Nephron (organoid): Measurements from ENCODE around the gene LTB4R.

Source experiments
- H3K27ac Mint-ChIP-seq, 3 experiments: 2 replicates each; pipeline ENCODE4 v1.8.0; 2020; ENCODE audit warnings: mixed read lengths in 3 of 3, mild to moderate bottlenecking in 2 of 3, moderate library complexity in 1 of 3
- H3K27me3 Mint-ChIP-seq: 2 replicates; pipeline ENCODE4 v1.8.0; 2021; ENCODE audit warnings: low read depth, mild to moderate bottlenecking, moderate library complexity, mixed read lengths
- H3K36me3 Mint-ChIP-seq: 2 replicates; pipeline ENCODE4 v1.8.0; 2020; ENCODE audit warnings: low read depth, mixed read lengths
- H3K4me1 Mint-ChIP-seq: 2 replicates; pipeline ENCODE4 v1.8.0; 2020; ENCODE audit warnings: mixed read lengths
- H3K4me3 Mint-ChIP-seq, 3 experiments: 2 replicates each; pipeline ENCODE4 v1.8.0; 2020; ENCODE audit warnings: mild to moderate bottlenecking in 3 of 3, mixed read lengths in 3 of 3, moderate library complexity in 2 of 3
- H3K9me3 Mint-ChIP-seq: 2 replicates; pipeline ENCODE4 v1.8.0; 2020; ENCODE audit warnings: mixed read lengths
- TF ChIP-seq, protein P1 (sequence below), 3 experiments: fragments of 200-600 bp; sonication (generic); IDR thresholded peaks; one replicate each; pipeline ENCODE4 v1.5.0; 2021; ENCODE audit warnings: antibody characterized with exemption in 3 of 3; ENCODE audit not compliant: unreplicated experiment in 3 of 3

LTB4R gene

DNA sequence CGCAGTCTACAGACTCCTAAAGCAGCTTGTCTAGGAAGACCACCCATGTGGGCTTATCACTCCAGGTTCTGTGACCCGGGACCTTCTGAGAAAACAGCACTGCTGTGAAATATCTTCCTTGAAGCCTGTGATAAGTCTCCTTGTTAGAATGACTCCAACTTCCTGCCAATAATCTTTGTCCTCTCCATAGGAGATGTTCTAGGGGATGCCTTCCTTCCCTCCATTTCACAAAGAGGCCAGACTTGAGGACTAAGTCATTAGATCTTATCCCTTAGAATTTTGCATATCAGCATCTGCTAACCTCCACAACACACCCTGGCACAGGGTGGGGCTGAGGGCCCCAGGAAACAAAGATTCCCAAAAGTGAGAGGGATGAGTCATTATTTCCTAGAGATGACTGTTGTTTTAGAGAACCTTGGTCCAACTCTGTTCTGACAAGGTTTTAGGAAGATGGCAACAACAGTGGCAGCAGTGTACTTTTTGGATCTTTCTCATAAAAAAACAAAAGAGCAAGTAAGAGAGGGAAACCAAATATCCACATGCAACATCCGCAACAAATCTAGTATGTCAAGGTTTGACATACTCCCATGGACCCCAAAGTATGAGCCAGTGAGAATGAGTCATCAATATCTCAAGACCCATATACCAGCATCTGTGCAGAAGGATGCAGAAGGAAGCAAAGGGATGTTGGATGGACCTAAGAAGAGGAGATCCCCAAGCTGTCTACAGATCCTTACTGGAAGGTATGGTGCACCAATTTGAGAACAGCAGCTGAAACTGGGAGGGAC, 6.0 kb downstream of the LTB4R start:
- no peak overlapping the region for H3K4me3 Mint-ChIP-seq
- H3K9me3 Mint-ChIP-seq = no peaks in the 10 kb centered on the region
- TF ChIP-seq, protein P1, sequence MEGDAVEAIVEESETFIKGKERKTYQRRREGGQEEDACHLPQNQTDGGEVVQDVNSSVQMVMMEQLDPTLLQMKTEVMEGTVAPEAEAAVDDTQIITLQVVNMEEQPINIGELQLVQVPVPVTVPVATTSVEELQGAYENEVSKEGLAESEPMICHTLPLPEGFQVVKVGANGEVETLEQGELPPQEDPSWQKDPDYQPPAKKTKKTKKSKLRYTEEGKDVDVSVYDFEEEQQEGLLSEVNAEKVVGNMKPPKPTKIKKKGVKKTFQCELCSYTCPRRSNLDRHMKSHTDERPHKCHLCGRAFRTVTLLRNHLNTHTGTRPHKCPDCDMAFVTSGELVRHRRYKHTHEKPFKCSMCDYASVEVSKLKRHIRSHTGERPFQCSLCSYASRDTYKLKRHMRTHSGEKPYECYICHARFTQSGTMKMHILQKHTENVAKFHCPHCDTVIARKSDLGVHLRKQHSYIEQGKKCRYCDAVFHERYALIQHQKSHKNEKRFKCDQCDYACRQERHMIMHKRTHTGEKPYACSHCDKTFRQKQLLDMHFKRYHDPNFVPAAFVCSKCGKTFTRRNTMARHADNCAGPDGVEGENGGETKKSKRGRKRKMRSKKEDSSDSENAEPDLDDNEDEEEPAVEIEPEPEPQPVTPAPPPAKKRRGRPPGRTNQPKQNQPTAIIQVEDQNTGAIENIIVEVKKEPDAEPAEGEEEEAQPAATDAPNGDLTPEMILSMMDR (IDR thresholded peaks at IDR 0.05; ENCODE audit: unreplicated experiment in 3 of 3) = no peak
- no peak overlapping the region for H3K27ac Mint-ChIP-seq
- H3K36me3 Mint-ChIP-seq = peaks cover under 1% of the 10 kb centered on the region
- no peaks in the 10 kb centered on the region for H3K4me1 Mint-ChIP-seq
- H3K27me3 Mint-ChIP-seq = peaks cover 12% of the 10 kb centered on the region

DNA sequence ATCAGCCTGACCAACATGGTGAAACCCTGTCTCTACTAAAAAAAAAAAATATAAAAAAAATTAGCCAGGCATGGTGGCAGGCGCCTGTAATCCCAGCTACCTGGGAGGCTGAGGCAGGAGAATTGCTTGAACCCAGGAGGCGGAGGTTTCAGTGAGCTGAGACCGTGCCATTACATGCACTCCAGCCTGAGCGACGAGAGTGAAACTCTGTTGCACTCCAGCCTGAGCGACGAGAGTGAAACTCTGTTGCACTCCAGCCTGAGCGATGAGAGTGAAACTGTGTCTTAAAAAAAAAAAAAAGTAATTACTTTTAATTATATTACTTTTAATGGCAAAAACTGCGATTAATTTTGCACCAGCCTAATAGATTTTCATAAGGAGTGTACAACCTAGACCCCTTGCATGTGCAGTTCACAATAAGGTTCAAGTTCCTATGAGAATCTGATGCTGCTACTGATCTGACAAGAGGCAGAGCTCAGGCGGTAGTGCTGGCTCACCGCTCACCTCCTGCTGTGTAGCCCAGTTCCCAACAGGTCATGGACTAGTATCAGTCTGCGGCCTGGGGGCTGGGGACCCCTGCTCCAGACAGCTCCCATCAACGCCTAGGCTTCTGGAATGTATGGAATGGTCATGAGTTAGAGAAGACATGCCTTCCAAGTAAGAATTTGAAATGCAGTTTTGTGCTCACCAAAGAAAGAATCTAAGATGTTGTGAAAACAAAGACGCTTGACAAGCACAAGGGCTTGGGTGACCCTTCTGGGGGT, 10.1 kb downstream of the LTB4R start:
- no peaks in the 10 kb centered on the region for H3K36me3 Mint-ChIP-seq
- H3K9me3 Mint-ChIP-seq = no peaks in the 10 kb centered on the region
- no peak overlapping the region for H3K27ac Mint-ChIP-seq
- H3K27me3 Mint-ChIP-seq = peaks cover 12% of the 10 kb centered on the region
- no peaks in the 10 kb centered on the region for H3K4me1 Mint-ChIP-seq
- no peak overlapping the region for H3K4me3 Mint-ChIP-seq
- TF ChIP-seq, protein P1 (IDR thresholded peaks at IDR 0.05; ENCODE audit: unreplicated experiment in 3 of 3) = no peak

DNA sequence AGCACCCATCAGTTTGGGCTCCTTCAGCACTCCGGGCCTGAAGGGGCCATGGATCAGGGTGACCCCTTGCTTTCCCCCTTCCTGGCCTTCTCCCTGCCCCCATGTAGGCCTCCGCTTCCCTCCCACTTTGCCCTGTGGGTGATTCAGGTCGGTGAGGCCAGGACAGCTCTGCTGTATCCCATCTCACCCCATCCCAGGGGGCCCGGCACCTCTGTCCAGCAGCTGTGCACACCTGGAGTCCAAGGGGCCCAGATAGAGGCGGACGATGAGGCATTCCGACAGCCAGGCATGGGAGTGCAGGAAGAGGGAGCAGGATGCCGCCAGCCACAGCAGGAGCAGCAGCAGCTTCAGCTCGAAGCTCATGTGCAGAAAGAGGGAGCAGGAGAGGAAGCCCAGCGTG, 11.4 kb downstream of the LTB4R start:
- TF ChIP-seq, protein P1 (IDR thresholded peaks at IDR 0.05; ENCODE audit: unreplicated experiment in 3 of 3) = no peak
- H3K9me3 Mint-ChIP-seq = no peaks in the 10 kb centered on the region
- no peak overlapping the region for H3K4me3 Mint-ChIP-seq
- H3K27me3 Mint-ChIP-seq = peaks cover 12% of the 10 kb centered on the region
- H3K27ac Mint-ChIP-seq = peak overlapping the region in 1 of 3 experiments; percentile 38
- no peaks in the 10 kb centered on the region for H3K4me1 Mint-ChIP-seq
- no peaks in the 10 kb centered on the region for H3K36me3 Mint-ChIP-seq

DNA sequence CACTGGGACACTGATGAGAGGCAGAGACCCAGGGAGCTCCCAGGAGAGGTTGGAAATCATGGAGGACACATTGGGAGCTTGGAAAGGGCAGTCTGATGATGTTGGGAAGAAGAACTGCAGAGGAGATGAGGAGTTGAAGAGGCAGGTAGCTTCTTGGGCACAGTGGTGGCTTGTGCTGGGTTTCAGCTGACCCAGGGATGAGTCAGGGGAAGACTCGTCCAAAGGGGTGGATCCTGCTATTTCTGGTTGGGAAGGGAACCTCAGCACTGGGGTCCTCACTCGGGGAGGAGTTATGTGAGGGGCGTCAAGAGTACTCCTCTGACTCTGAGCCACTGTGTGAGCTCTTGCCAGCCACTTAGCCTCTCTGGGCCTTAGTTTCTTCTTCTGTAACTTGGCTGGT, 12.0 kb downstream of the LTB4R start:
- Mint-ChIP-seq H3K27ac (no peak overlapping the region), H3K27me3 (peaks cover 12% of the 10 kb centered on the region), H3K9me3 (no peaks in the 10 kb centered on the region), H3K36me3 (no peaks in the 10 kb centered on the region), H3K4me1 (no peaks in the 10 kb centered on the region), H3K4me3 (peak overlapping the region in 1 of 3 experiments; percentile 12)
- TF ChIP-seq, protein P1 (IDR thresholded peaks at IDR 0.05; ENCODE audit: unreplicated experiment in 3 of 3) = no peak

DNA sequence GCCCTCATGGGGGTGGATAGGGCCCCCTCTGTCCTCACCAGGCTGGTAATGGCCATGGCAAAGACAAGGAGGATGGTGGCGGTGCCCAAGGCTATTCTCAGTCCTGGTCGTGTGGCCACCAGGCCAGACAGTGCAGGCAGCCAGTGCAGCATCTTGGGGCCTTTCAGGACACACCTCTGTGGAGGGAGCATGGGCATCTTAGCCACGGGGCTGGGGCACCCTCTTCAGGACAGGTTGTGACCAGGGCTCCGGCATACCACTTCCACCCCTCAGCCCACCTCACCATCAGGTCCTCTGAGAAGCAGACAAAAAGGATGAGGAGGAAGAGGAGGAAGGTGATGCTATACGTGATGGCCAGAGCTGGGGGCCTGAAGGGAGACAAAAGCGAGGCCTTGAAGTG, 12.7 kb downstream of the LTB4R start:
- Mint-ChIP-seq H3K36me3 (no peaks in the 10 kb centered on the region), H3K4me1 (no peaks in the 10 kb centered on the region), H3K27me3 (peaks cover 8% of the 10 kb centered on the region), H3K9me3 (no peaks in the 10 kb centered on the region), H3K27ac (no peak overlapping the region), H3K4me3 (no peak overlapping the region)
- TF ChIP-seq, protein P1 (IDR thresholded peaks at IDR 0.05; ENCODE audit: unreplicated experiment in 3 of 3) = no peak
